ENCODE measurements around the gene AKT1. TPM values are rescaled to one million over a fixed set of nuclear protein-coding genes. Genes with fewer than 3 reads are reported as not detected.
A peak's percentile ranks its signal among the peaks of the same experiment; 100 is the strongest.

Gene AKT1
- total RNA-seq, 1 experiment from 2014 or later: 173 TPM

DNA sequence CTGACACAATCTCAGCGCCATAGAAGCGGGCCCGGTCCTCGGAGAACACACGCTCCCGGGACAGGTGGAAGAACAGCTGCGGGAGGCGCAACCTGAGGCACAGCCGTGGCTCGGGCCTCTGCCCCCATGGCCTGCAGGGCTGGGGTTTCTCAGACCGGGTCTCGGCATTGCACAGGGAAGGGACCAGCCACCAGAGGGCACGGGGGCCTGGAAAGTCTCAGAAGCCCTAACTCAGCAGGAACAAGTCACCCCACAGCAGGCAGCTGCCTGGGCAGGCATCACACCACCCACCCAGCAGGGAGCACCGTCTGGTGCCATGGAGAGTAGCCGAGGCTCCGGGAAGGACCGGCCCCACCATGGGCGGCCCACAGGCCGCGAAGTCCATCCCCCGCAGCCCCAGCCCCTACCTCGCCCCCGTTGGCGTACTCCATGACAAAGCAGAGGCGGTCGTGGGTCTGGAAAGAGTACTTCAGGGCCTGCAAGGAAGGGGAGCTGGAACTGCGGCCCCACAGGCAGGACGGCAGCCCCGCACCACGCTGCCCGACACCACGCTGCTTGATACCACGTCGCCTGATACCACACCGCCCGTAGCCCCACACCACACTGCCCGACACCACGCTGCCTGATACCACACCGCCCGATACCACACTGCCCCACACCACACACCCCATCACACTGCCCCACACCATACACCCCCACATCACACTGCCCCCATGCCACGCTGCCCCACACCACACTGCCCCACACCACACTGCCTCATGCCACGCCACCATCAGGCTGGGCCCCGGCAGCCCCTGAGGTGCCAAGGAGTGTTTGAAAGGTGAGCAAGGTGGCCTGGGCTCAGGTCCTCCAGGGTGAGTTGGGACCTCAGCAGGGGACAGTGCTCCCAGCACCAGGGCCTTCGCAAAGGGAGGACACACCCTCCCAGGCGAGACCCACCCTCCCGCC, 21.8 kb downstream of the AKT1 start:
- no peak for DNase-seq (ENCODE audit: low read depth)

DNA sequence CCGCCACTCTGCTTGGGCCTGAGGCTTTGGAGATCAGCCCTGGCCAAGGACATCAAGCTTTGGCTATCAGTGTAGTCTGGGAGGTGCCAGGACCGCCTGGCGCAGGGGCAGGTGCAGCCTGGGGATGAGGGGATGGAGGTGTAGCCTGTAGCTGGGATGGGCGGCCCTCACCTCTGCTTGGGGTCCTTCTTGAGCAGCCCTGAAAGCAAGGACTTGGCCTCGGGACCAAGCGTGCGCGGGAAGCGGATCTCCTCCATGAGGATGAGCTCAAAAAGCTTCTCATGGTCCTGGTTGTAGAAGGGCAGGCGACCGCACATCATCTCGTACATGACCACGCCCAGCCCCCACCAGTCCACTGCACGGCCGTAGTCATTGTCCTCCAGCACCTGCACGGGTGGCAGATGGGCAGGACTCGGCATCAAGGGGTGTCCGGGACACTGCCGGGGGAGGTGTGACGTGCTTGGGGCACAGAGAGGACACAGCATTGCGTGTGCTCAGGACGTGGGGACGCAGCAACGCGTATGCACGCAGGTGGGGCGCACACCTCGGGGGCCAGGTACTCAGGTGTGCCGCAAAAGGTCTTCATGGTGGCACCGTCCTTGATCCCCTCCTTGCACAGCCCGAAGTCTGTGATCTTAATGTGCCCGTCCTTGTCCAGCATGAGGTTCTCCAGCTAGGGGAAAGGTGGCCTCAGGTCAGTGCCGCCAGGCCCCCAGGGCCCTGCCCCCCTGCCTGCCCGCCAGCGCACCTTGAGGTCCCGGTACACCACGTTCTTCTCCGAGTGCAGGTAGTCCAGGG, 22.6 kb downstream of the AKT1 start:
- no peak for DNase-seq (ENCODE audit: low read depth)

DNA sequence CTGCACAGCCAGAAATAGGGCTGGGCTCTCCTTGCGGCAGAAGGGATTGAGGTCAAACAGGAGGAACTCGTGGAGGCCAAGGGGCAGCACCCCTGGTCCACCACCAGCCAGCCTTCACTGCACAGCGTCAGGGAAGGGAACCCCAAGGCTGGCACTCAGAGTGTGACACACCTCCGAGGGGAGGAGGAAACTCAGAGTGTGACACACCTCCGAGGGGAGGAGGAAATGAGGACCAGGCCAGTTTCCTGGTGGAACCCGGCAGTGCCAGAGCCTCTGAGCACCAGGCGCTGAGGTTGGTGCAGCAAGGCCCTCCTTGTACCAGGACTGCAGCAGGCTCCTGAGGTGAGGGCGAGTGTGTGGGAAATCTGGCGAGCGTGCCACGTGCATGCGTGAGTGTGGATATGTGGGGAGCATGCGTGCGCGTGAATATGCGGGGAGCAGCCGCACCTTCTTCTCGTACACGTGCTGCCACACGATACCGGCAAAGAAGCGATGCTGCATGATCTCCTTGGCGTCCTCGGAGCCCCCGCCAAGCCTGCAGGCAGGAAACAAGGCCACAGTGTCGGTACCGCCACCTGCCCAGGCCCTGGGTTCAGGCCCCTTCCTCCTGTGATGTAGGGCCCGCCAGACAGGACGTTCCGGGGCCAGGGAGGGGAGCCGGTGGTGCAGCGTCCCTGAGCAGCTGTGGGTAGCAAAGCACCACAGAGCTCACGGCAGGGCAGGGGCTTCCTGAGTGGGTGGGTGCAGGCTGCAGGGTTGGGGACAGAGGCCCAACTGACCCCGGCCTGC, 23.4 kb downstream of the AKT1 start:
- no peak for DNase-seq (ENCODE audit: low read depth)

DNA sequence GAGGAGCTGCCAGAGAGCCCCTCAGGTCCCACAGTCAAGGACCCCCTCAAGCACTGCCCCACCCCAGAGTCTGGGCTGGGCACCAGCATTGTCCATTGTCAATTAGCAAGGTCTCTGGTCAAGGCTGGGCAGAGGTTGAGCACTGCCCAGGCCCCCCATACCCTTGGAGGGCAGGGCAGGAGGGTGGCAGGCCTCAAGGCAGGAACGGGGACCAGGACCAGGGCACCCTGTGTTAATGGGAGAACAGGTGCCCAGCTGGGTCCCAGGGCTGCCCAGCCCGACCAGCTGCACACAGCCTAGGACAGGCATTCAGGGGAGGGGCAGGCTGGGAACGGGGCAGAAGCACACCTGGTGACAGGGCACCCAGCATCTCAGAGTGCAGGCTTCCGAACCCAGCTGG, 24.2 kb downstream of the AKT1 start:
- no peak for DNase-seq (ENCODE audit: low read depth)

DNA sequence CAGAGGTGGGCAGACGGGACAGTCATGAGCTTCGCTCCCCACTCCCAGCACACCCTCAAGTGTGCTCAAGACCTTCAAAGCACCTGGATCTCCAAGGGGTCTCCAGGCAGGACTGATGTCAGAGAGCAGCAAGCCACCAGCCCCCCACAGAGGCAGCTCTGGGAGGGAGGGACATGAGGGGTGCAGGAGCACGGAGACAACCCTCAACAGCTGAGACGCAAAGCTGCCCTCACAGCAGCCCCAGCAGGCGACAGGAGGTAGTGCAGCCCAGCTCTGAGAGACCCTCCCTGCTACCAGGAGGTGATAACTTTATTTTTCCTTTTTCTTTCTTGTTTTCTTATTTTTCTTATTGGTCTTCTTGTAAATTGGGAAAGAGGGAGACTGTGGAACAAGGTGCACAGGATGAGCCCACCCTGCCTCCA, 24.7 kb downstream of the AKT1 start:
- DNase-seq (ENCODE audit: low read depth): no peak

DNA sequence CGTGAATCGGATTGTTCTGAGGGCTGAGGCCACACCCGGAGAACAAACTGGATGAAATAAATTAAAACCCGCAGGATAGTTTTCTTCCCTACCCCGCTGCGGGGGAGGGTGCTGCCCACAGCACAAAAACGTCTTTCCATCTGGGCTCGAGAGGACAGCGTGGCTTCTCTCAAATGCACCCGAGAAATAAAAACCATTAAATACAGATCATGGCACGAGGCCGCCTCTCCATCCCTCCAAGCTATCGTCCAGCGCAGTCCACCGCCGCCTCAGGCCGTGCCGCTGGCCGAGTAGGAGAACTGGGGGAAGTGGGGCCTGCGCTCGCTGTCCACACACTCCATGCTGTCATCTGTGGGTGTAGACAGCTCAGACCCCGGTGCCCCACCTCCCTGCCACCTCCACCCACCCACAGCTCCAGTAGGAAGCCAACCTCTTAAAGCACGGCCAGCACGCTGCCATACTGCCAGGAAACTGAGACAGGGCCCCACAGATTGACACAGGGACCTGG, 25.4 kb downstream of the AKT1 start:
- DNase-seq (ENCODE audit: low read depth): no peak

DNA sequence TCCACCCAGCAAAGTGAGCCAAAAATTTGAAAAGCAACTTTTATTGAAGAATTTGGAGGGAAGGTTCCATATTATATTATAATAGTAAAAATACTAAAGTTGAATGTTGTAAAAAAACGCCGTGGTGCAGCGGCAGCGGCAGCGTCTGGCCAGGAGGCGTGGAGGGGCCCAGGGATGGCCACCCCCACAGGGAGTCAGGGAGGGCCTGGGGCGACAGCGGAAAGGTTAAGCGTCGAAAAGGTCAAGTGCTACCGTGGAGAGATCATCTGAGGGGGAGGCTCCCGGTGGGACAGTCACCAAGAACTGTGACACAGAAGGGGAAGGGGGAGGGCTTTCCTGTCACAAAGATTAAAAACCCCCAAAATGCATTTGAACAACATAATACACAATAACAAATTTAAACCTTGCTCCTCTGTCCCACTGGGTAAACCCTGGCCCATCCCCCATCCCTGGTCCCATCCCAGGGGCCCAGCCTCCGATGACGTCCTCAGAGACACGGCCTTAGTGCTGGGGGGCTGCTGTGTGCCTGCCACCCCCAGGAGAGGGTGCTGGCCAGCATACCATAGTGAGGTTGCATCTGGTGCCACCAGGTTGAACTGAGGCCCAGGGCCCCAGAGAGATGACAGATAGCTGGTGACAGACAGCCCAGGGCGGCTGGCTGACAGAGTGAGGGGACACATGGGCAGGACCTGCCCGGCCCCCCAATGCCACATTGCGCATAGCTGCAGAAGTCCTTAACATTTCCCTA, 26.1 kb downstream of the AKT1 start:
- no peak for DNase-seq (ENCODE audit: low read depth)

DNA sequence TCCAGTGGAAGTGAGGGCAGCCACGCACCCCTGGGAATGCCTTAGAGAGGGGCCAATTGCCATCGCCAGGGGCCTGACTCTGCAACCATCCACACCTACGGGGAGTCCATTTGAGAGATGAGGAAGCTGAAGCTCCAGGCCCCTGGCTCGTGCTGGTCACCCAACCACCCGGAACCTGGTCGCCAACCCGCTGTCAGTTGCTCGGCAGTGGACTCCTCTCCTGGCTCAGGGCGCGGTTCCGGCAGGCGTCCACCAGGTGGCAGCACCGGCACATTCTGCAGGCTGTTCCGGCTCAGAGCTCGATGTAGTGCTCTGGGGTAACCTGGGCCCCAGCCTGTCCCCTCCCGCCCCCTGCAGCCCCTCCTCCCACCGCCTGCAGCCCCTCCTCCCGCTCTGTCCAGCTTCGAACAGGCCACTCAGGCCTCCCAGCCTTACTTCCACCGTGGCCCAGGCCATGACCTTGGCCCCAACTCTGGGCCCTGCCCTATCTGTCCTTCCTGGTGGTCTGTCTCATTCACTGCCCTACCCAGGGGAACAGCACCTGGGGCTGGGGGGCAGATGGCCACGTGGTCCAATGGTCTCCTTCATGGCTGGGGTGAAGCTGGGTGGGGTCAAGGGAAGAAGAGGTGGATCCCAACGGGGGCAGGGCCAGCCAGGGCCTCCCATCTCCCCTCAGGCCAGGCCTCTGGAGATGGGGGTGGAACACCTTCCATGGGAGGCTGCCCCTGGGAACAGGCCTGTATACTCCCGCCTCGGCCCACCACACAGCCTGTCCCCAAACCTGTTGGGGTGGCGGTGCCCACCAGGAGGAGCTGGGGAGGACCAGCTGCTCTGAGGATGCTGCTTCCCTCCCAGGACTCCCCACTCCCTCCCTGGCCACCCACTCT, 26.9 kb downstream of the AKT1 start:
- DNase-seq (ENCODE audit: low read depth): peak; percentile 75

DNA sequence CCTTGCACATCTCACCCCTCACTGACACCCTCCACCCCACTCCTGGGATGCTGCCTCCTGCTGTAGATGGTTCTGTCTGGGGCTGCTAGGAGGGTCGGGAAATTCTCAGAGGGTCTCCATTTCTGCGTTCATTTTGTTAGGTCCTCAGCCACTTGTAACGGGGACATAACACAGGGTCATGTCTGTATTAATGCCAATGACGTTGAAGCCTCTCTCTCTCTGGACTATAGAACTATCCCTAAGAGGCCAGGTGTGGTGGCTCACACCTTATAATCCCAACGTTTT, 28.0 kb downstream of the AKT1 start:
- no peak for DNase-seq (ENCODE audit: low read depth)

DNA sequence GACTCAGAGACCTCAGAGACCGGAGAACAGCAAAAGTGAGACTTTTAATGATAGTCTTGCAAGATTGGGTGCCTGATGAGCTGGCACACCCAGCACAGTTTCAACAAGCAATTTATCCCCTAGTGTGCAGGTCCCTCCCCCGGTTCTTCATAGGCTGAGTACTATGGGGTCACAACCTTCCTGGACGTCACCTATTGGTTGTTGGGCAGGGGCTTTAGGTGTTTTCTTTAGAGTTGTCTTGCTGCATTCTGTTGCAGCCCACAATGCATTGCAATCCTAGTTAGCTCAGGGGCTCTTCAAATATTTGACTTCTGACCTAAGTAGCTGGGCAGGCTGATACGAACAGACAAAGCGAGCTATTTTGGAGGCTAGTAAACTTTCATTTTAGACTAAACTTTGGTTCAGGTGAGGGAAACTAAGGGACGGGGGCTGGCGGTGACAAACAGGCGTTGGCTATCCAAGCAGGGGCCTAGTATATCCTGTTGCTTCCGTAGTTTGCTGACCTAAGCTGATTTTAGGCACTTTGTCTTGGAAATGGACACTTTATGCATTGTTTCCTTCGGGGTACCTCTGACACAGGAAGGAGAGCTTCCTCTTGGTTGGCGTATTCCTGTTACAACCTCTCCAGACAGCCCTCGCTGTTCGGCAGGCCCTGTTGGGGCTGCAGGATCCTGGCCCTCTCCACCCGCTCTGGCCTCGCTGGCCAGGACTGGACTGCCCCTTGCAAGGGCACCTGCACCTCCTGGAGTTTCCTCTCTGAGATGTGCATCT, 28.5 kb downstream of the AKT1 start:
- DNase-seq (ENCODE audit: low read depth): no peak

DNA sequence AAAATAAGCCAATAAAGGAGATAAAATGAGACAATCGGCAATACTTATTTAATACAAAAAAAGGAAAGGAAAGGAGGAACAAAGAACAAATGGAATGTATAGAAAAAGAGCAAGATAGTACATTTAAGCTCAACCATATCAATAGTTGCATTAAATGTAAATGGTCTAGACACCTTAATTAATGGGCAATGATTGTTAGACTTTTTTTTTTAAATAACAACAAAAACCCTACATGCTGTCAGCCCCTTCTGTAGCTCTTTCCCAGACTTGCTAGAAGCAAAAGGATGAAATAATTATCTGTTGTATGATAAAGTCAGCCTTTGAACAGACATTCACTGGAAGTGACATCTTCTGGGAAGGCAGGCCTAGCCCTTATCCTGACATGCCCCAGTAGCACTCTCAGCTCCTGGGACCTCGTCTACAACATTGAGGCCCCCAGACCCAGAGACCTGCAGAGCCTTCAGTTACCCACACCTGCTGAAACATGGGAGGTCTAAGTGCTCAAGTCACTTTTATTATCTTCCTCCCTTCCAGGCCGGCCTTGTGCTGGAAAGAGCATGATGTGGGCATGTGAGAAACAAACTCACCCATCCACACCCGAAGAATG, 29.2 kb downstream of the AKT1 start:
- no peak for DNase-seq (ENCODE audit: low read depth)

DNA sequence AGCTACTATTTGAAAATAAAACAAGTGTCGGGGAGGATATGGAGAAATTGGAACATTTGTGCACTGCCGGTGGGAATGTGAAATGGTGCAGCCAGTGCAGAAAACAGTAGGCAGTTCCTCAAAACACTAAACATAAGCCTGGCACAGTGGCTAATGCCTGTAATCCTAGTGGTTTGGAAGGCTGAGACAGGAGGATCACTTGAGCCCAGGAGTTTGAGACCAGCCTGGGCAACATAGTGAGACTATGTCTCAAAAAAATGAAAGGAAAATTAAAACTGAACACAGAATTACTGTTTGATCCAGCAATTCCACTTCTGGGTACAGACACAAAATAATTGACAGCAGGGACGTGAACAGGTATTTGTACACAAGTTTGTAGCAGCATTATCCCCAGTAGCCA, 30.0 kb downstream of the AKT1 start:
- no peak for DNase-seq (ENCODE audit: low read depth)

DNA sequence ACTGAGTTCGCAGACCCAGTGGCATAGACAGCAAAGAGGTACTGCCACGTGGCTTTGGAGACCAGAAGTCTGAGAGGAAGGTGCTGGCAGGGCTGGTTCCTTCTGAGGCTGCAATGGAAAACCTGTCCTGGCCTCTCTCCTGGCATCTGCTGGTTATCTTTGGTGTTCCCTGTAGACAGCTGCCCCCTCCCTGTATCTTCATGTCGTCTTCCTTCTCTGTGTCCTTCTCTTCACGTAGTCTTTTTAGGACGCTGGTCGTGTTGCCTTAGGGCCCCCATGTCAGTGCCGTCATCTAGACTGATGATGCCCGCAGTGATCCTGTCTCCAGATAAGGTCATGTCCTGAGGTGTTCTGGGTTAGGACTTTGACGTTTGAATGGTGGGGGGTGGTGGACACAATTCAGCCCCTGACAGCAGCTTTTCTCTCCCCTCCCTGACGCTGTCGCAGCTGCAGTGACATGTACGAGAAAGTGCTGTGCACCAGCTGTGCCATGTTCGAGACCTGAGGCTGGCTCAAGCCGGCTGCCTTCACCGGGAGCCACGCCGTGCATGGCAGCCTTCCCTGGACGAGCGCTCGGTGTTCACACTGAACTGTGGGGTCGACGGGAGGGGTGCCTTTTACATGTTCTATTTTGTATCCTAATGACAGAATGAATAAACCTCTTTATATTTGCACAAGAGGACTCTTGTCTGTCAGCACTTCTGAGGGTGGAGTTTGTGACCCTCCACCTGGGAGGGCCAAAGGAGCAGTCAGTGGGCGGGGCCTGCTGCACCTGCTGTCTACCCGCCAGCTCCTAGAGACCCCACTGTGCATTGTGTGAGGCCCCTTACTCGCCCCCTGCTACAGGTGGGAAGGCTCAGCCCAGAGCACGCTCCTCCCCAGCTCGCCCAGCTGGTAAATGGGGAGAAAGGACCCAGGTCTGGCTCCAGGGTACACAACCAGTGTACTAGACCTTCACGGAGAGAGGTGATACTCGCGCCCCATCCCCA, 36.3 kb downstream of the AKT1 start:
- DNase-seq (ENCODE audit: low read depth): no peak

DNA sequence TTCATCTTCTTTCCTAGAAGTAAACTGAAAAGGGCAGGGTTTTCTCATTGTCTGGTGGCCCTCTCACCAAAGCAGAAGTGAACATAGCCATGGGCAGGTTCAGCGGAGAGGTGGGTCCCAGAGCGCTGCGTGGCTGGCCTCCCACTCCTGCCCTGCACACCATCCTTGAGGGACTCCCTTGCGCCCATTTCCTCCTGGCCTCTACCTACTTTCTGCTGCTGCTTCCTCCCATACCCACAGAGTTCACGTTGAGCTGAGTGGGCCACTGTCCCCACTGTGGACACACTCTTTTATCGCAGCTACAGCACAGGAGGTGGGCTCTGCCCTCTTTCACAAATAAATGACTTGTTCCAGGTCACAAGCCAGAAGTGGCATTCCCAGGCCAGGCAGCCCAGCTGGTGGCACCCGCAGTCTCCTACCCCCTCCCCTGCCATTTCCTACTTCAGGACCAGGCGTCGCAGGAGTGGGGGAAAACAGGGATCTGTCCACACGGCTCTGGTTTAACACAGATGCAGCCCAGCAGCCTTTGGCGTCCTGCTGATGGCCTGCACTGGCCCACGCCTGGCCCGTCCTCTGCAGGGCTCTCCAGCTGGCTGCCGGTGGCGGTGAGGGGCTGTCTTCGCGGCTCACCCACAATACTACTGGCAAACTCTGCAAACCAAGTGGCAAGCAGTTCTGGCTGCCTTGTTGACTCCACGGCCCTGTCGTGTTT, 37.7 kb downstream of the AKT1 start:
- DNase-seq (ENCODE audit: low read depth): no peak

DNA sequence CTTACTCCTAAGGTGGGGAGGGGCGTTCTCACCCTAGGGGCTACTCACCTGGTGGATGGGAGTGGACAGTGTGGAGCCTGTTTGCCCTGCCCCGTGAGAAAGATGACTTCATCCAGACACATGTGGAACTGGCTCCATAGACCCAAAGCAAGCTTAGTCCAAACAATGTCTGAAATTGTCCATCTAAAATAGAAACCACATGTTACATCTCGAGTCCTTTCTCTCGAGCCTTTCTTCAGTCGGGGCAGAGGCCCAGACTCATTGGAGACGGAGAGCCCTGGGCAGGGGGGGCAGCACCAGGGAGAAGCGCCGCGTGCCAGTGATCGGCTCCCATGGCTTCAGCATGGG, 38.3 kb downstream of the AKT1 start:
- DNase-seq (ENCODE audit: low read depth): no peak

DNA sequence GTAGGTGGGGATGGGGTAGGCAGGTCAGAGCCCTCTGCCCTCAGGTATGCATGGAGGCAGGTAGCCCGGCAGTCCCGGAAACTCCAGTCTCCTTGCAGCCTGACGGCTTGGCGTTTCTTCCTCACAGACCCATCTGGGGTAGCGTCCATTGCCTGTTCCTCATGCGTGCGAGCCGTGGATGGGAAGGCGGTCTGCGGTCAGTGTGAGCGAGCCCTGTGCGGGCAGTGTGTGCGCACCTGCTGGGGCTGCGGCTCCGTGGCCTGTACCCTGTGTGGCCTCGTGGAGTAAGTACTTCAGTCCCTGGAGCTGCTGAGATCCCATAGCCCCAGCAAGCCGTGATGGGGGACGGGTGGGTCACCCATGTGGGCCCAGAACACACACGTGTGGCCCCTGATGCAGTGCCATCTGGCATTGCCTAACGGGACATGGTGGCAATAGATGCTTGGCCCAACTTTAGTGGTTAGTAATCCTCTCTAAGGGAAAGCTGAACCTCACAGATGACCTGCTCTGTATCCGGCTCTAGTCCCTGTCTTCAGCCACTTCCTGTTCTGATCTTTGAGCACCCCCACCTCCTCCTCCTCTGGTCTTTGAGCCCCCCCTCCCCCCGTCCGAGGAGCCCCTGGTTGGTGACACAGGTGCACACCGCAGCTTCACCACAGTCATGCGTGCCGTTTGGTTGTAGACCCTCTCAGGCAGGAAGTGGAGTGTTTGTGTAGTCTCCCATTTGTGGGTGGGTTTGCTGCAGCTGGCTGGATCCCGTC, 38.9 kb downstream of the AKT1 start:
- no peak for DNase-seq (ENCODE audit: low read depth)

All from HT1080 (cell line).